H54 (cell line): ENCODE results near the gene APBB2.
"Not testable (repeated sequence)": the region's sequence is repeated elsewhere in the genome, so short reads cannot be mapped to it uniquely, and the experiment has no call there.

Experiments used
- DNase-seq: peaks from one replicate; pipeline ENCODE4 v3.0.0; 2011; ENCODE audit warnings: low spot score, mixed read lengths; ENCODE audit not compliant: insufficient read length
- FAIRE-seq: peaks from 3 replicates; lab custom pipeline; 2011; peaks lifted over from hg19 to GRCh38; lab: Jason Lieb, UNC
- POLR2A ChIP-seq: IDR thresholded peaks from 2 replicates; pipeline ENCODE4 v1.6.1; 2011; ENCODE audit warnings: low read depth, mild to moderate bottlenecking, low read length

The APBB2 gene

GRCh38 chr4:40908297-40908696, 306.0 kb downstream of the APBB2 start:
- no peak for TF ChIP-seq POLR2A
- FAIRE-seq = no peak
- DNase-seq = no peak

- TF ChIP-seq POLR2A = no peak
- no peak for FAIRE-seq
- no peak for DNase-seq
Observed at GRCh38 chr4:40905414-40905813, 308.9 kb downstream of the APBB2 start.

GRCh38 chr4:40900531-40900930, 313.8 kb downstream of the APBB2 start:
- DNase-seq, FAIRE-seq: not testable (repeated sequence)

GRCh38 chr4:40897557-40898203, 316.7 kb downstream of the APBB2 start:
- TF ChIP-seq POLR2A = no peak
- FAIRE-seq (no peak), DNase-seq (peak; percentile 35)

GRCh38 chr4:40890764-40891163, 323.6 kb downstream of the APBB2 start:
- DNase-seq = no peak
- FAIRE-seq = no peak
- no peak for TF ChIP-seq POLR2A

GRCh38 chr4:40890199-40890598, 324.1 kb downstream of the APBB2 start:
- FAIRE-seq (no peak), DNase-seq (no peak)
- no peak for TF ChIP-seq POLR2A

GRCh38 chr4:40888933-40889332, 325.4 kb downstream of the APBB2 start:
- DNase-seq (no peak), FAIRE-seq (no peak)
- no peak for TF ChIP-seq POLR2A

- FAIRE-seq = no peak
- DNase-seq = no peak
- TF ChIP-seq POLR2A = no peak
Observed at GRCh38 chr4:40887764-40888131, 326.6 kb downstream of the APBB2 start.

GRCh38 chr4:40886931-40887763, 327.2 kb downstream of the APBB2 start:
- no peak for TF ChIP-seq POLR2A
- DNase-seq = no peak
- FAIRE-seq = no peak

GRCh38 chr4:40881851-40882250, 332.5 kb downstream of the APBB2 start:
- DNase-seq (no peak), FAIRE-seq (no peak)
- no peak for TF ChIP-seq POLR2A

GRCh38 chr4:40881096-40881495, 333.2 kb downstream of the APBB2 start:
- DNase-seq (no peak), FAIRE-seq (no peak)
- no peak for TF ChIP-seq POLR2A

- FAIRE-seq (no peak), DNase-seq (no peak)
- TF ChIP-seq POLR2A = no peak
Observed at GRCh38 chr4:40878548-40879055, 335.7 kb downstream of the APBB2 start.

GRCh38 chr4:40877081-40877480, 337.3 kb downstream of the APBB2 start:
- DNase-seq = no peak
- FAIRE-seq = no peak
- TF ChIP-seq POLR2A = no peak

GRCh38 chr4:40875507-40876150, 338.7 kb downstream of the APBB2 start:
- FAIRE-seq (no peak), DNase-seq (no peak)
- no peak for TF ChIP-seq POLR2A
